Endothelial cell of umbilical vein (primary cell): ENCODE measurements around the gene NOTCH1.

ENCODE experiments used
- CTCF ChIP-seq, 2 donors: IDR thresholded peaks; 1 replicate in 1 of 2; 2 replicates in 1 of 2; pipeline ENCODE4 v1.5.1; 2011; ENCODE audit warnings: low read length in 2 of 2, mild to moderate bottlenecking in 2 of 2, moderate library complexity in 2 of 2, control low read depth in 1 of 2, inconsistent platforms in 1 of 2, low read depth in 1 of 2; ENCODE audit not compliant: insufficient read depth in 1 of 2; ENCODE audit errors: extremely low read depth in 1 of 2
- EZH2 ChIP-seq: IDR thresholded peaks from 2 replicates; pipeline ENCODE4 v1.6.1; 2012; ENCODE audit warnings: borderline replicate concordance, low read depth, mild to moderate bottlenecking, moderate library complexity, low read length, inconsistent platforms; ENCODE audit not compliant: severe bottlenecking
- JUN ChIP-seq: IDR thresholded peaks from 2 replicates; pipeline ENCODE4 v1.6.1; 2011; ENCODE audit warnings: borderline replicate concordance, low read depth; ENCODE audit not compliant: insufficient read length, insufficient read depth
- MAX ChIP-seq: IDR thresholded peaks from 2 replicates; pipeline ENCODE4 v1.6.1; 2011; ENCODE audit not compliant: insufficient read depth, insufficient read length
- MYC ChIP-seq: IDR thresholded peaks from one replicate; pipeline ENCODE4 v1.6.1; 2011; ENCODE audit warnings: mild to moderate bottlenecking, low read depth, low read length
- POLR2A ChIP-seq: IDR thresholded peaks from 2 replicates; pipeline ENCODE4 v1.6.1; 2012; ENCODE audit warnings: low read depth, mild to moderate bottlenecking, control low read depth, low read length
- POLR2AphosphoS5 ChIP-seq: IDR thresholded peaks from 2 replicates; pipeline ENCODE4 v1.6.1; 2012; ENCODE audit warnings: low read depth, mild to moderate bottlenecking, control low read depth, low read length, moderate library complexity; ENCODE audit not compliant: insufficient read depth

- no peak for TF ChIP-seq POLR2A
- TF ChIP-seq MAX = no peak
- TF ChIP-seq CTCF (IDR thresholded peaks at IDR 0.05; ENCODE audit: extremely low read depth in 1 of 2, insufficient read depth in 1 of 2, low read depth in 1 of 2, low read length in 2 of 2) = no peak
- TF ChIP-seq MYC = no peak
- TF ChIP-seq EZH2 = no peak
- TF ChIP-seq POLR2AphosphoS5 = no peak
- no peak for TF ChIP-seq JUN
These were observed 34.6 kb downstream of the NOTCH1 start for GRCh38 chr9:136511144-136511669.
